HG03039 (cell line): Measurements from ENCODE around the gene PDE5A.

Source experiments
- ATAC-seq: cut with Tn5 transposase; IDR thresholded peaks from one replicate; pipeline ENCODE4 v1.9.1; 2021; ENCODE audit warnings: mild to moderate bottlenecking, moderate library complexity; ENCODE audit not compliant: unreplicated experiment

The PDE5A gene

GRCh38 chr4:119525005-119525749 lies 103.4 kb downstream of the PDE5A start:
- no peak for ATAC-seq

- no peak for ATAC-seq
These were observed 105.2 kb downstream of the PDE5A start for GRCh38 chr4:119523399-119523798.

GRCh38 chr4:119521268-119521667 lies 107.3 kb downstream of the PDE5A start:
- no peak for ATAC-seq

- no peak for ATAC-seq
These were observed 109.6 kb downstream of the PDE5A start for GRCh38 chr4:119518915-119519410.

- ATAC-seq: no peak
These were observed 110.2 kb downstream of the PDE5A start for GRCh38 chr4:119518230-119518892.

GRCh38 chr4:119517361-119518229 lies 111.0 kb downstream of the PDE5A start:
- ATAC-seq: no peak

GRCh38 chr4:119512398-119512797 lies 116.2 kb downstream of the PDE5A start:
- ATAC-seq: no peak

GRCh38 chr4:119510395-119511149 lies 118.0 kb downstream of the PDE5A start:
- no peak for ATAC-seq

GRCh38 chr4:119508281-119508680 lies 120.3 kb downstream of the PDE5A start:
- ATAC-seq: no peak

- no peak for ATAC-seq
These were observed 121.8 kb downstream of the PDE5A start for GRCh38 chr4:119506806-119507205.

GRCh38 chr4:119504616-119505015 lies 124.0 kb downstream of the PDE5A start:
- no peak for ATAC-seq

- ATAC-seq: no peak
These were observed 126.9 kb downstream of the PDE5A start for GRCh38 chr4:119501740-119502139.

GRCh38 chr4:119498527-119498926 lies 130.1 kb downstream of the PDE5A start:
- ATAC-seq: no peak

GRCh38 chr4:119493886-119494285 lies 134.7 kb downstream of the PDE5A start:
- no peak for ATAC-seq

GRCh38 chr4:119493419-119493818 lies 135.2 kb downstream of the PDE5A start:
- ATAC-seq: no peak

- ATAC-seq: no peak
These were observed 138.3 kb downstream of the PDE5A start for GRCh38 chr4:119490335-119490734.

GRCh38 chr4:119489305-119489704 lies 139.3 kb downstream of the PDE5A start:
- no peak for ATAC-seq

- no peak for ATAC-seq
These were observed 148.3 kb downstream of the PDE5A start for GRCh38 chr4:119480331-119480730.

- no peak for ATAC-seq
These were observed 148.8 kb downstream of the PDE5A start for GRCh38 chr4:119479835-119480234.

- ATAC-seq: no peak
These were observed 149.3 kb downstream of the PDE5A start for GRCh38 chr4:119479180-119479808.
